ENCODE results near the gene ADCYAP1R1.

ADCYAP1R1 gene

GRCh38 chr7:31073326-31074119 lies 21.4 kb downstream of the ADCYAP1R1 start:
- Histone ChIP-seq H4K20me1 (ENCODE audit: insufficient read depth, low read length, poor library complexity, severe bottlenecking) (no peaks in the 10 kb centered on the region), H3K4me2 (ENCODE audit: low read depth, low read length, poor library complexity, severe bottlenecking) (no peak overlapping the region), H3K4me1 (ENCODE audit: insufficient read depth, low read length, poor library complexity, severe bottlenecking) (no peaks in the 10 kb centered on the region), H3K79me2 (ENCODE audit: insufficient read depth, low read length) (no peaks in the 10 kb centered on the region), H3K9me3 (ENCODE audit: insufficient read depth, low read depth, low read length) (no peaks in the 10 kb centered on the region), H3K9ac (ENCODE audit: low read depth, low read length, poor library complexity, severe bottlenecking) (no peak overlapping the region), H3K36me3 (ENCODE audit: insufficient read depth, low read length) (no peaks in the 10 kb centered on the region), H3K9me2 (replicated peaks; ENCODE audit: low read depth, low read length) (no peaks in the 10 kb centered on the region), H3F3A (ENCODE audit: low read depth) (no peaks in the 10 kb centered on the region), H3K27me3 (ENCODE audit: insufficient read depth, low read length, poor library complexity, severe bottlenecking) (no peaks in the 10 kb centered on the region), H2AFZ (ENCODE audit: low read length) (no peak overlapping the region), H3K4me3 (ENCODE audit: low read length, poor library complexity, severe bottlenecking) (no peak overlapping the region)
- TF ChIP-seq EZH2phosphoT487 (IDR thresholded peaks at IDR 0.05; ENCODE audit: borderline replicate concordance) (no peak), CTCF (conservative IDR thresholded peaks at IDR 0.05; ENCODE audit: low read length) (no peak)

GRCh38 chr7:31074120-31074383 lies 21.9 kb downstream of the ADCYAP1R1 start:
- H3K9me2 ChIP-seq (replicated peaks; ENCODE audit: low read depth, low read length): no peaks in the 10 kb centered on the region
- H4K20me1 ChIP-seq (ENCODE audit: insufficient read depth, low read length, poor library complexity, severe bottlenecking): no peaks in the 10 kb centered on the region
- no peaks in the 10 kb centered on the region for H3K79me2 ChIP-seq (ENCODE audit: insufficient read depth, low read length)
- H3K9ac ChIP-seq (ENCODE audit: low read depth, low read length, poor library complexity, severe bottlenecking): no peak overlapping the region
- TF ChIP-seq CTCF (conservative IDR thresholded peaks at IDR 0.05; ENCODE audit: low read length) (no peak), EZH2phosphoT487 (IDR thresholded peaks at IDR 0.05; ENCODE audit: borderline replicate concordance) (no peak)
- H3K36me3 ChIP-seq (ENCODE audit: insufficient read depth, low read length): no peaks in the 10 kb centered on the region
- no peaks in the 10 kb centered on the region for H3K4me1 ChIP-seq (ENCODE audit: insufficient read depth, low read length, poor library complexity, severe bottlenecking)
- no peak overlapping the region for H3K4me2 ChIP-seq (ENCODE audit: low read depth, low read length, poor library complexity, severe bottlenecking)
- H3K27me3 ChIP-seq (ENCODE audit: insufficient read depth, low read length, poor library complexity, severe bottlenecking): no peaks in the 10 kb centered on the region
- H3K9me3 ChIP-seq (ENCODE audit: insufficient read depth, low read depth, low read length): no peaks in the 10 kb centered on the region
- no peaks in the 10 kb centered on the region for H3F3A ChIP-seq (ENCODE audit: low read depth)
- H2AFZ ChIP-seq (ENCODE audit: low read length): no peak overlapping the region
- H3K4me3 ChIP-seq (ENCODE audit: low read length, poor library complexity, severe bottlenecking): no peak overlapping the region

- H3K4me1 ChIP-seq (ENCODE audit: insufficient read depth, low read length, poor library complexity, severe bottlenecking): no peaks in the 10 kb centered on the region
- H3K36me3 ChIP-seq (ENCODE audit: insufficient read depth, low read length): no peaks in the 10 kb centered on the region
- no peaks in the 10 kb centered on the region for H4K20me1 ChIP-seq (ENCODE audit: insufficient read depth, low read length, poor library complexity, severe bottlenecking)
- H3K4me3 ChIP-seq (ENCODE audit: low read length, poor library complexity, severe bottlenecking): no peak overlapping the region
- H3K9me3 ChIP-seq (ENCODE audit: insufficient read depth, low read depth, low read length): no peaks in the 10 kb centered on the region
- H3K79me2 ChIP-seq (ENCODE audit: insufficient read depth, low read length): no peaks in the 10 kb centered on the region
- H3K4me2 ChIP-seq (ENCODE audit: low read depth, low read length, poor library complexity, severe bottlenecking): no peak overlapping the region
- no peak for TF ChIP-seq CTCF (conservative IDR thresholded peaks at IDR 0.05; ENCODE audit: low read length)
- H3K9ac ChIP-seq (ENCODE audit: low read depth, low read length, poor library complexity, severe bottlenecking): no peak overlapping the region
- H3K9me2 ChIP-seq (replicated peaks; ENCODE audit: low read depth, low read length): no peaks in the 10 kb centered on the region
- no peak overlapping the region for H2AFZ ChIP-seq (ENCODE audit: low read length)
- no peaks in the 10 kb centered on the region for H3K27me3 ChIP-seq (ENCODE audit: insufficient read depth, low read length, poor library complexity, severe bottlenecking)
- H3F3A ChIP-seq (ENCODE audit: low read depth): no peaks in the 10 kb centered on the region
Measured at GRCh38 chr7:31074403-31075085, 22.4 kb downstream of the ADCYAP1R1 start.
